NCI-H510A treated with DMSO at 0.1 percent for 48 hours (cell line): Measurements from ENCODE around the gene DUS2.

Source experiments
- DNase-seq: peaks from one replicate; lab custom pipeline; 2025; lab: John Stamatoyannopoulos, UW

The DUS2 gene

GRCh38 chr16:68126395-68126794, 103.3 kb downstream of the DUS2 start:
- DNase-seq = no peak

GRCh38 chr16:68128577-68129305, 105.7 kb downstream of the DUS2 start:
- DNase-seq = no peak
